ENCODE data around the gene SLC36A2. TPM values are rescaled to one million over a fixed set of nuclear protein-coding genes. Genes with fewer than 3 reads are reported as not detected.

SLC36A2 gene
- total RNA-seq, 6 experiments from 2014 or later: not detected

- H3K27me3 Mint-ChIP-seq (ENCODE audit: insufficient read depth): peaks cover 8% of the 10 kb centered on the region
Observed at GRCh38 chr5:151357792-151358191, 10.4 kb upstream of the SLC36A2 start.

GRCh38 chr5:151357097-151357496 is 9.7 kb upstream of the SLC36A2 start:
- peaks cover 10% of the 10 kb centered on the region for H3K27me3 Mint-ChIP-seq (ENCODE audit: insufficient read depth)
- no peaks in the 10 kb centered on the region; the same call in 1 of the 2 replicates for H3K9me3 Mint-ChIP-seq
- no peaks in the 10 kb centered on the region for H3K36me3 Mint-ChIP-seq (ENCODE audit: low read depth)
- H3K4me3 Mint-ChIP-seq: no peak overlapping the region
- DNase-seq: no peak
- no peak for TF ChIP-seq CTCF (IDR thresholded peaks at IDR 0.05)
- H3K4me1 Mint-ChIP-seq (ENCODE audit: low read depth): no peaks in the 10 kb centered on the region
- no peak overlapping the region for H3K27ac Mint-ChIP-seq

More at GRCh38 chr5:151357792-151358191, 10.4 kb upstream of the SLC36A2 start:
- Mint-ChIP-seq H3K4me3 (no peak overlapping the region), H3K27ac (no peak overlapping the region), H3K4me1 (ENCODE audit: low read depth) (no peaks in the 10 kb centered on the region), H3K9me3 (no peaks in the 10 kb centered on the region; the same call in 1 of the 2 replicates), H3K36me3 (ENCODE audit: low read depth) (no peaks in the 10 kb centered on the region)
- no peak for TF ChIP-seq CTCF (IDR thresholded peaks at IDR 0.05)
- DNase-seq: no peak

GRCh38 chr5:151351671-151352070 is 4.3 kb upstream of the SLC36A2 start:
- Mint-ChIP-seq H3K4me1 (ENCODE audit: low read depth) (no peaks in the 10 kb centered on the region), H3K4me3 (no peak overlapping the region), H3K9me3 (no peaks in the 10 kb centered on the region), H3K27ac (no peak overlapping the region), H3K36me3 (ENCODE audit: low read depth) (no peaks in the 10 kb centered on the region), H3K27me3 (ENCODE audit: insufficient read depth) (peaks cover 11% of the 10 kb centered on the region)
- TF ChIP-seq CTCF (IDR thresholded peaks at IDR 0.05): no peak
- DNase-seq: no peak

GRCh38 chr5:151348789-151349188 is 1.4 kb upstream of the SLC36A2 start:
- Mint-ChIP-seq H3K27ac (no peak overlapping the region), H3K36me3 (ENCODE audit: low read depth) (no peaks in the 10 kb centered on the region), H3K9me3 (no peaks in the 10 kb centered on the region), H3K4me1 (ENCODE audit: low read depth) (peaks cover 9% of the 10 kb centered on the region; the same call in 1 of the 2 replicates), H3K4me3 (no peak overlapping the region), H3K27me3 (ENCODE audit: insufficient read depth) (peaks cover 13% of the 10 kb centered on the region)
- no peak for DNase-seq
- no peak for TF ChIP-seq CTCF (IDR thresholded peaks at IDR 0.05)

GRCh38 chr5:151345808-151346478 is 1.4 kb downstream of the SLC36A2 start:
- H3K27ac Mint-ChIP-seq: no peak overlapping the region
- peak; percentile 20 for DNase-seq

More at GRCh38 chr5:151345808-151346478, 1.4 kb downstream of the SLC36A2 start:
- H3K36me3 Mint-ChIP-seq (ENCODE audit: low read depth): no peaks in the 10 kb centered on the region
- peaks cover 23% of the 10 kb centered on the region for H3K27me3 Mint-ChIP-seq (ENCODE audit: insufficient read depth)
- no peak for TF ChIP-seq CTCF (IDR thresholded peaks at IDR 0.05)
- peaks cover 9% of the 10 kb centered on the region; the same call in 1 of the 2 replicates for H3K4me1 Mint-ChIP-seq (ENCODE audit: low read depth)
- no peak overlapping the region for H3K4me3 Mint-ChIP-seq
- H3K9me3 Mint-ChIP-seq: no peaks in the 10 kb centered on the region
